GM19328 (cell line): ENCODE data around the gene AUH.

Source experiments
- ATAC-seq: cut with Tn5 transposase; IDR thresholded peaks from one replicate; pipeline ENCODE4 v1.9.1; 2021; ENCODE audit warnings: mild to moderate bottlenecking, moderate library complexity; ENCODE audit not compliant: unreplicated experiment

The AUH gene

DNA sequence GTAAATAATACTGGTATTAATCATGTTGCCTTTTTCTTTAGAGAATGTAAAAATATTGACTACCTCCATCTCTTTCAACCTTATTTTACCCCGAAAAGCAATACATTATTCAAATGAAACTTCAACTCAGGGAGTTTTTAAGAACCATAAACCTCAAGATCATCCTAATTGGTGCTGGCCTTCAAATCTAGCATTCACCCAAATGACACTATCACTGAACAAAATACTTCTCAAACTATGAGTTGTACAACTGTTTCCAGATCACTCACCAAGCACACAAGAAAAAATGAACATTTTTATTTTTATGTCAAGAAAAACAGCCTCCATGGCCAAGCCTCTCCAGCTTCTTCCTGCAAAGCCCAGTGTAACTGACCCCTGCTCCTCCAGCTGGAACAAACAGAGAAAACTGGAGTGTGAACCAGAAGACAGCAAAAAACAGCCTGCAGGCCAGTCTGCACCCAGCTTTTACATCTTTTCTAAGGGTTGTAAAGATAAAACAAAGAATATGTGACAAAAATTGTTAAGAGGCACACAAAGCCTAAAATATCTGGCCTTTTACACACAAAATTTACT lies 21.2 kb downstream of the AUH start:
- no peak for ATAC-seq

DNA sequence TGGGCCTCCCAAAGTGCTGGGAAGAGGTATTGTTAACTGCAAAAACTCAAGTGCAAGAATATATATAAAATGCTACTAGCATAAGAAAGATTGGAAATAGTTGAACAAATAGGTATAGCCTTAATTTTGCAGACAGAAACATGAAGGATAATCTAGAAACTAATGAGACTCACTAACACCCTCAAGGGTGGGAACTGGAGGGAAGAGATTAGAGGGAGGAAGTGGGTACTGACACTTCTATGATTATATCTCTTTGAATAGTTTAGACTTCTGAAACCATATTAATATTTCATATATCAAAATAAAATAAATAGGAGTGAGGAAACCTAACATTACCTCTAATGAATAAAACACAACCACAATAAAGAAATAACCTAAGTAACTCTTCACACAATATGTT lies 23.0 kb downstream of the AUH start:
- ATAC-seq, result no peak

DNA sequence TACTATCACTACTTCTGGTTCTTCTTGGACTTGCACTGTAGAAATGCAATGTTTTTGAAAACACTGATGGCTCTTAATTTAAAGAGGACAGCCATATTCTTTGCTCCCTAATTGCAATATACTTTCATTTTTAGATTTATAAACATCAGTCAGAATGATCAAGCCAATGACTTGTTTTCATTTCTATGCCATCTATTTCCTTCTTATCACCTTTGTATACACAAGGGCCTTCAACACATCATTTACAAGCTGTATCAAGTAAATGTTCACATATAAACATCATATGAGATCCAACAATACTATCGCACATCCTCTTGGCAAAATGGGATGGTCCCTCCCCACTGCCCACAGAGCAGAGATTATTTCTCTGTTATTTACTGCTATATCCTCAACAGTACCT lies 24.9 kb downstream of the AUH start:
- no peak for ATAC-seq

DNA sequence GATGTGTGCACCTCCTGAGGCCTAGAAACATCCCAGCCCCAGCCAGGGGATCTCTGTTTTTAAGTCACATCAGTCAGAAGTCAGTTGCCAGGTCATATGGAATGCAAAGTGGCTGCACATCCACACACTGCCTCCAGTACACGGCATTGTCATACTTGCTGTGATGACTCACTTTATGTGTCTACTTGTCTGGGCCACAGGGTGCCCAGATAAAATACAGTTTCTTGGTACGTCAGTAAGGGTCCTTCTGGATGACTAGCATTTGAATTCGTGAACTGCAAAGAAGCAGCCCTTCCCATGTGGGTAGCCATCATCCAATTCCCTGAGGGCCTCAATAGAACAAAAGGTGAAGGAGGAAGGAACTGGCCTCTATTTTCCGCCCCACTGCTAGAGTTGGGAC lies 27.7 kb downstream of the AUH start:
- ATAC-seq, result no peak

DNA sequence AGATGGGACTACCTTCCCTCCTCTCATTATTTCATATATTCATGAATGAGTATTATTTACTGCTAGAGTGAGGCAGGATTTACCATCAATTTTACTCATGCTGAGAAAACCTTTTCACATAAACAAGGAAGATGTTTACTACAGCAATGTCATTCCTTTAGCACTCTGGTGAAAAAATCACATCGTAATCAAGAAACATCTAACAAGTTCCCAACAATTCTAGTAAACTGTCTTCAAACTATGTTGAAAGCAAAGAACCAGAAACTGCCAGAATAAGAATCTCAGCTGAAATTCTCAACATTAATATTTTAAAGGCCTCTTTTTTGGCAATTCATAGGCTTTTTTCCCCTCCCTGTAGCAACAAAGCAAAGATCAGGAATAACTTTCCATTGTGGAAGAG lies 28.2 kb downstream of the AUH start:
- no peak for ATAC-seq

DNA sequence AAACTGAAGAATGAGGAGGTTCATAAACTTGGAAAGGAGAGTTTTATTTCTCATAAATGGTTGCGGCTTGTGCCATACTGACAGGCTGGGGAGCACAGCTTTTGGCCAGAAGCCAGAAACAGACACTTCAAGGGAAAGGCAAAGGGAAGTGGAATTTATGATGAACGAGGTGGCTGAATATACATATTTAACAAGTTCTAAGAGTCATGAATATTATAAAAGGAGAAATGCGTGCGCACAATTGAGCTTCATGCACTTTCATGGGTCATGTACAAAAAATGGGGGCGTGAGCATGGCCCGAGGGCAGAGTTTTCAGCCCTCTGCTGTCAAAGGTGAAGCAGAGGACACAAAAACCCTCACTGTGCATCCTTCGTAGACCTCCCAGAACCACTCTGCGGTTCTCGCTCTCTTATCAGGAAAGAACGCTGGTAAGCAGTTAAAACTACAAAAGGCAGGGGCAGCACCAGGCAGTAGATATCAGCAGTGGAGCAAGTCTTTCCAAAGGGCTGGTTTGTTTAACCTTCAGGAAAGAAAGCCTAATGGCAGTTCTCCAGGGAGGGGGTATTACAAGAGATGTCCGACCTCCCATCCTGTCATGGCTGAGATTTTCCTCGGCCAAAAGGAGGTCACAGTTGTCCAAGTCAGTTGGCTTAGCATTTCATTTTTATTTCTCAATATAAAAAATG lies 29.0 kb downstream of the AUH start:
- no peak for ATAC-seq

DNA sequence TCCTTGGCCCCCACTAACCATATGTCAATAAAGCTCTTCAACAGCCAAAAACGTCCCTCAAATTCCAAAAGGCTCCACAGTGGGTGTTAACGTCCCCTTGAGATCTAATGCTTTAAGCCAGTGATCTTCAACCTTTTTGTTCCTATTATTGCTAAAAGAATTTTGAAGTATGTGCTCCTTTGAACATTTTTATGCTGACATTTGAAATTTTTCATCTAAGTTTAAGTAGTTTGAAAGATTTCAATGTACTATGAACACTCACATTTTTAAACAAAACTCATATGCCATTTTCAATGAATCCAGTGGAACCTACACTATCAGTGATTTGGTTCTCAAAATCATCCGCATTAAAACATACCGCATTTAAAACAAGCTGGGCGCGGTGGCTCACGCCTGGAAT lies 29.9 kb downstream of the AUH start:
- ATAC-seq, result no peak

DNA sequence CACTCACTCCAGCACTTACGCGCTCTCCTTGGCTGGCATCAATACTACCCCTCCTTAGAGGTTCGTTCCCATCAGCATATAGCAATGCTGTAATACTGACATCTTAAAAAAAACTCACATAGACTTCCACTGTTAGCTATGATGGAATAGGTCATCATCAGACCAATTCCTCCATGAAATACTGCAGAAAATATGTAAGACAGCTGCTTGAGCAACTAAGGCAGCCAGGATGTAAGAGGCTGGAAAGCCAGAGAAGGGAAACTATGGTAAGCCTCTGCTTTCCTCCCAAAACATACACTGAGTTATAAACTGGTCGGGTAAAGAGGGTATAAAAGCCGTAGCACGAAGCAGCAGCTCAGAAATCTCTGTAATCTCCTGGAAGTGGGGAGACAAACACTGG lies 33.5 kb downstream of the AUH start:
- no peak for ATAC-seq

DNA sequence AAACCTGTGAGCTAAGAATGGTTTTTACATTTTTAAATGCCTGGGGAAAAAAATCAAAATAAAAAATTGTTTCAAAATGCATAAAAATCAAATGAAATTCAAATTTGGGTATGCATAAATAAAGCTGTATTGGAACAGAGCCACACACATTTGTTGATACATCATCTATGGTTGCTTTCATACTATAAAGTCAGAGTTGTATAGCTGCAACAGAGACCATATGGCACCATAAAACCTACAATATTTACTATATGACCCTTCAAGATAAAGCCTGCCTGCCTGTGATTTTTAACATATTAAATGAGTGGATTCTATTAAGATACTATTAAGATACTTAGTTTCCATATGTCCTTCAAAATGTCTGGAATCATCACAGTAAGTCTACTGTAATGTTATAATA lies 40.0 kb downstream of the AUH start:
- no peak for ATAC-seq

DNA sequence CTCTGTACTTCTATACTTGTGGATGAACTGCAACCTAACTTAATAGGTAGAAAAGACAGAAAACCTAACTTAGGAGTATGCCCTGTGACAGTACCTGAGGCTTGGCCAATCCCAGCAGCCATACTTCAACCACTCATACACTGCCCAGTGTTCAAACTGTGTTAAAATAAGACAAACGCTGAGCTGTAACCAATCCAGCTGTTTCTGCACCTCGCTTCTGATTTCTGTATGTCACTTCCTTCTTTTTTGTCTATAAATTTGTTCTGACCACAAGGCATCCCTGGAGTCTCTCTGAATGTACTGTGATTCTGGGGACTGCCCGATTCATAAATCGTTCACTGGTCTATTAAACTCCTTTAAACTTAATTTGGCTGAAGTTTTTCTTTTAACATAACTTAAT lies 41.4 kb downstream of the AUH start:
- ATAC-seq, result no peak

DNA sequence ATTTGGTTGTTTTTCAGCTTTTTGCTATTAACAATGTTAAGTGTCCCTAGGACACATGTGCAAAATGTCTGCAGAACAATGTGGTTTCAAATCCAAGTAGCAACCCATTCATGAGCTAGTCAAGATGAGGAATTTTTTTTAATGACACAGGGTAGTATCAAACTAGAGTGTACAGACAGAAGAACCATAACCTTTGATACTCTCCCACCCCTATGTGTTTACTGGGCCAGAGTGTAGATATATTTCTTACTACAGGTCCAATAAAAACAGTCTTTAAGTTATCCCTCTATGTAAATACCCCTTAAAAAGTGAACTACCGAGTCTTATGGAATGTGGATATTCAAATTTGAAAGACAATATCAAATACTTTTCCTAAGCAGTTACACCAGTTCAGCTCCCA lies 45.6 kb downstream of the AUH start:
- no peak for ATAC-seq

DNA sequence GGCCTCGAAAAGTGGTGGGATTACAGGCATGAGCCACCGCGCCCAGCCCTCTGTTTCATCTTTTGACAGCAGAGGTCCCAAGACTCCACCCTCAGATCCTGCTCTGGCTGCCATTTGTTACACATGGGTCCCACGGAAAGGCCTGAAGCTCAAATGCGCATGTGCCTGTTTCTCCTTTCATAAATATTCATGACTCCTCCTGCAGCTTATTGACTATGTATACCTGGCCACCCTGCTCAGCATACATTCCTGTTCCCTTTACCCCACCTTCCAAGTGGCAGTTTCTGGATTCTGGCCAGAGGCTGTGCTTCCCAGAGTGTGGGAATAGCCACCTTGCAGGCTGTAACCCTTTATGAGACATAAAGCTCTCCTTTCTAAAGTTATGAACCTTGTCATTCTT lies 46.5 kb downstream of the AUH start:
- no peak for ATAC-seq

DNA sequence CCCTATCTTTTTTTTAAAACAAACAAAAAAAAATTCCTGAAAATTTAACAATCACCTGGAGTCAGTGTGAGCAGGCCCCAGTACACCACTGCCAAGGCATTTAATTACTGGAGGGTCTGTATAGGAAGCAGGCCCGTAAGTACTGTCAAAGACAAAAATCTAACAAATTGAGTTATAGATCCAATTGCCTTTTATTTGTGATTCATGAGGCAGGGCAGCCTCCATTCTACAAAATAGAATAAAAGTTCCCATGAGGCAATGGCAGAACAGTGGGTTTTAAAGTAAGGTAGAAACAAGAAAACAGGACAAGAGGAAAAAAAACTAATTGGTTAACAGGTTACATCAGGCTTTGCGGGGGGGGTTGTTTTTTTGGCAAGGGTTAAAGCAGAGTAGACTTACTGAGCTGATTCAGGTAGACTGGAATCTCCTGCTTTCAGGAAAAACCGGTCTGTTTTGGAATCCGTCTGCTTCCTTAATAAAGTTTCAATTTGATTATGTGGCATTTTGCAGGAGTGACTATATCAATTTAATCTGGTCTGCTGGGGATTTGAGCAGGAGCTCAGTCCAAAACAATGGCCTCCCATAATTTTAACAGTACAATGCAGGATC lies 48.9 kb downstream of the AUH start:
- no peak for ATAC-seq

DNA sequence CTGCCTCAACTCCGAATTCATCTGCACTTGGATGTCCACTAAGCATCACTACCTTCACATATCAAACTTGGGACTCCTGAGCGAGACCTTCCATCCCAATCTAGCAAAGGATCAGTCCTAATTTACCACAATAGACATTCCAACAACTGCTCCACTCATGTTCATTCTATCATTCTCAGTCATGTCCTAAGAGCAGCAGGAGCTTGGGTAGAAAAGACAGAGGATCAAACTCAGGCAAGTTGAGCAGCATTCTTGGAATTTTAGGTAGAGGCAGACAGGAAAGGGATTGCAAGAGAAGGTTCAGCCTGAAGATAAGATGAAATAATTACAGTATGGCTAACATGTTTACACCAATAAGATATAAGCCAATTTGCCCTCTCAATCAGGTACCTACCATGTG lies 51.7 kb downstream of the AUH start:
- ATAC-seq, result no peak

DNA sequence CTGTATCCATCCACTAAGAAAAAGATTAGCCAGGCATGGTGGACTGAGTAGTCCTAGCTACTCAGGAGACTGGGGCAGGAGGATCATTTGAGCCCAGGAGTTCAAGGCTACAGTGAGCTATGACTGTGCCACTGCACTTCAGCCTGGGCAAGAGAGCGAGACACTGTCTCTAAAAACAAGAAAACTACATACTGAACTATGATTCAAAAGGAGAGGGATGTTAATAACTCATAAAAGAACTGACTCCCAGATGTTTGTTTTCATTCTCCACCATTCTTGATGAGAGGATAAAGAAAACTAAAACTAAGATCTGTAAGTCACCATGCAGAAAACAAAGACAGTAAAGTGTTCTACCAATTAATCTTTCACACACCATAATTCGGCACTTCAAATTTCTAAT lies 53.5 kb downstream of the AUH start:
- ATAC-seq, result no peak

DNA sequence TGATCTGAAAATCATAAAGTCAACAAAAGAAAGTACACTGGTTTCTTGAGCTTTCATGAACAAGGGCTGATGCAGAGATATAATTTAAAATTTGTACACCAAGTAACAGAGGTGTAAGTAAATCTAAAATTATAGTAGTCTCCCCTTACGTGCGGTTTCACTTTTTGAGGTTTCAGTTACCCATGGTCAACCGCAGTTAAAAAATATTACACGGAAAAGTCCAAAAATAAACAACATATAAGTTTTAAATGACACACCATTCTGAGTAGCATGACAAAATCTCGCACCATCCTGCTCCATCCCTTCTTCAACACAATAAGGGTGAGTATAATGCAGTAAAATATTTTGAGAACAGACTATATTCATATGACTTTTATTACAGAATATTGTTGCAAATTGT lies 54.4 kb downstream of the AUH start:
- ATAC-seq, result no peak

DNA sequence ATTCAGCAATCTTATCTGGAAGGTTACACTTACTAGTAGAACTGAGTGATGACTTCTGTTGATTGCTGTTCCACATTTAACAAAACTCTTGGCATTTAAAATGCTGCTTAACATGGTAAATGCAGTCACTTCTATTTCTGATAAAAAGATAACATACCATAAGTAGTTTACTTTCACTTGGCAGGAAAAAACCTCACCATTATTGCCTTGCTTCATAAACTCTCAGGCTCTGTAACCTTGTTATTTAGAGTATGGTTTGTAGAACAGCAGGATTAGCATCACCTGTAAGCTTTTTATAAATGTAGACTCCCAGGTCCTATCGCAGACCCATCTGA lies 55.5 kb downstream of the AUH start:
- no peak for ATAC-seq

DNA sequence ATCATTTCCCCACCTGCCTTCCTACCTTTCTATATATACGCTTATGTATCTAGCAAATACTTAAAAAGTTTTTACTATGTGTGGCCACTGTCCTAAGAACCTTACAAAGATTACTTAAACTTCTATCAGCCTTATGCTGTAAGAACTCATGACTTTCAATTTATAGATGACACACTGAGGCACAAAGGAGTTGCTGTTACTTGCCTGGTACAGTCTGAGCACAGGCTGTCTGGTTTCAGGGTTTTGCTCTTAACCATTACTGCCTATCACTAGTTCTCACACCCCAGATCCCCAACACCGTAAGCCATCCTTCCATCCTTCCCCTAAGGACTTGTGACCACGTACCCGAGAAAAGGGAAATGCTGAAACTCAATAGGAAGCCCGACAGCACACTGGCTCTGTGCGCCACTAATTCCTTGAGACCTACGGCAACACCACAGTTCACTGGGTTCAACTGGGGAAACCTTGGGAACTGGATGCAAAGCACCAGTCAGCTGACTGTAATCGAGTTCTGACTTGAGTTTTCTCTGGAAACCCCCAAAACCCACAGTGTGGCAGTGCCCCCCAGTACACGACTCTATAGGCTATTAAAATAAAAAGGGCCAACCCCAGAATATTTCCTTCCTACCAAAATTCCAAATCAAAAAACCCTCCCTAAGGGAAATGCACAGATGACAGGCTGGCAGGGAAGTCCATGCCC lies 56.0 kb downstream of the AUH start:
- no peak for ATAC-seq

DNA sequence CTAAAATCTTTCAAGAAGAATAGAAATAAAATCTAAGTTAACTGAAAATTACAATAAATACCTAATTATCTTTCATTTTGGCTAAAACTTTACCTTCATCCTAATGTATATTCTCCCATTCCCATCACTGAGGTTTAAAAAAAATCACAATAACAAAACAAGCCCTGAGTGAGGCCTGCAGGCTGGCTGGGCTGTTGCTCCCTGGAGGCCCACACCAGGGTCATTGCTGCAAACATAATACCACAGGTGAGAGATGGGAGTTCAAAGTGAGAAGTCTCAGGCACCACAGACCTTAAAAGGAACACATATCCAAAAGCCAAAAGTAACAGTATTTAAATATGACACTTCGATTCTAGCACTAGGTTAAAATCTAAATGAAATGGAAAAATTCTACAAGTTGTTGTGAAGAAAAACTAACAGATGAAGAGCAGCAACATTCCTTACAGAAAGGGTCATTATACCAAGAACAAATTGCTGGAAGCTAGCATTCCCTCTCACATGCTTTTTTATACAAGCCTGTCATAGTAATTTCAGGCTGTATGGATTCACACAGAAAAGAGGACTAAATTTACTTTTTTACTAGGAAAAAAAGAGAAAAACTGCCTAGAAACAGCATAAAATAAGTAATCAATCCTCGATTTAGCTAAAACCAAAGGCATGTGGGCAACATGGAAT lies 57.8 kb downstream of the AUH start:
- no peak for ATAC-seq

DNA sequence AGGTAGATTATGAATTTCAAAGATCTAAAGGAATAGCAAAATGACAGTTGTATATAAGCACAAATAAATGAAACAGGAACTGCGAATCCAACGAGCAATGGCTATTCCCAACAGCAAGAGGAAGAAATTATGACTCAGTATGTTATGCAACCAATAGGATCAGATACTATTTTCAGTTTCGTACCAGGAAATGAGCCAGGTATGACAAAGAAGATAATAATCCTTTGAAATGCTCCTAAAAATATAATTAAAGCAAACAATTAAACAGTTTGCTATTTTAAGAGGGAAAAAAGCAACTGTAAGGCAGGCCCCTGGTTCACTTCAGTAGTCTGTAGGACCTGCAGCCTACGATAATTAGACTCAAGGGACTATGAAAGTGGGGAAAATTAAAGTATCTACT lies 58.9 kb downstream of the AUH start:
- no peak for ATAC-seq

DNA sequence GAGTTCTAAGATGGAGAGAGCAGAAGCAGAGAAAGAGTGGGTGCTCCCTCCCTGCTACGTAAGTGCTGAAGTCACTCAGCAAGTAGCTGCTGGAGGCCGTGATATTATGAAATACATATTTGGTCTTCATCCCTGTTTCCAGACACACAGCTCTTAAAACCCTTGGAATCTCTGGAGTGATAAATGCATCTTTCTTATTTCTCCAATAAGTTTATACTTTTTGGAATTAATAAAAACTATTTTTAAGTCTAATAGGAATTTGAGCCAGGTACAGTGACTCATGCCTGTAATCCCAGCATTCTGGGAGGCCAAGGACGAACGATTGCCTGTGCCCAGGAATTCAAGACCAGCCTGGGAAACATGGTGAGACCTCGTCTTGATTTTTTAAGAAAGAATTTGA lies 60.6 kb downstream of the AUH start:
- ATAC-seq, result no peak

DNA sequence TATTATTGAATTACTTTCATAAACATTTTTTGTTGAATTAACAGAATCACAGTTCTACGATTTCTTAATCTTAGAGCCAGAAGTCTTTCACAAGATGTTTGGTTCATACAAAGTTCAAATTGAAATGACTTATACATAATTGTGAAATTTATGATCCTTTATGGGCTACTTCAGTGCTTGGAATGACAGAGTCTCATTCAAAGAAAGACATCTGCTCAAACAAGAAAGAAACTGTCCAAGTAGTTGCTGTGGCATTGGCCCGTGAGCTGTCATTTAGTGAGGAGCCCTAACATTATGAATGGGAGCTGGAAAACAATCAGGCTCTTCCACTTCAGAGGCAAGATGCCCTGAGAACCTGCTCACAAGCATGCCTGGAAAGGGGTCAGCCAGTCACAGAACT lies 63.4 kb downstream of the AUH start:
- no peak for ATAC-seq
